ENCODE measurements around the gene MFN2.

DNA sequence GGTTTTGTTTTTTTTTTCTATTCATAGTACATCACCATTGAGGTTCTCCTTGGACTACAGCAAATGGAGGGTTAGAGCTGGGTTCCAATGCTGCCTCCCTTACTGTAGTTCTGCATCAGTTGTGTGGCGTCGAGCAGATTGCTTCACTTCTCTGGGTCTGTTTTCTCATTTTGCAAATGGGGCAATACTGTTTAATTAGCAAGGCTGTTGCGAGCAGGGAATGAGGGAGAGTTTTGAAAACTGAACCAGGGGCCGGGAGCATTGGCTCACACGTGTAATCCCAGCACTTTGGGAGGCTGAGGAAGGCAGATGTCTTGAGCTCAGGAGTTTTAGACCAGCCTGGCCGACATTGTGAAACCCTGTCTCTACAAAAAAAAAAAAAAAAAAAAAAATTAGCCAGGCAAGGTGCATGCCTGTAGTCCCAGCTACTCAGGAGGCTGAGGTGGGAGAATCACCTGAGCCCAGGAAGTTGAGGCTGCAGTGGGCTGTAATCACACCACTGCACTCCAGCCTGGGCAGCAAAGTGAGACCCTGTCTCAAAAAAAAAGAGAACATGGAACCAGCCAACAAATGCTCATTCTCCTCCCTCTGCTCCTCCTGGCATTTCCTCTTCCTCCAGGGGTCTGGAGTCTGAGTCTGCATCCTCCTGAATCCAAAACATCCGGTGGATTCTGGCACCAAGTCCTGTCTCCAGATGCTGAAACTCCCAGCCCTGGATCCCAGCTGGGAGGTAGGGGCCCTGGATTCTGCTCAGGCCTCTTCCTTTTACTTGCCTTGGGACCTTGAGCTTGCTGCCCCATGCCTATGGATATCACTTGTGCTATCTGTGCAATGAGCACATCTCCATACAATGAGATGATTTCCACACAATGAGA lies 49.4 kb upstream of the MFN2 start:
- TF ChIP-seq POLR2A (IDR thresholded peaks at IDR 0.05): no peak
- TF ChIP-seq, protein P1, sequence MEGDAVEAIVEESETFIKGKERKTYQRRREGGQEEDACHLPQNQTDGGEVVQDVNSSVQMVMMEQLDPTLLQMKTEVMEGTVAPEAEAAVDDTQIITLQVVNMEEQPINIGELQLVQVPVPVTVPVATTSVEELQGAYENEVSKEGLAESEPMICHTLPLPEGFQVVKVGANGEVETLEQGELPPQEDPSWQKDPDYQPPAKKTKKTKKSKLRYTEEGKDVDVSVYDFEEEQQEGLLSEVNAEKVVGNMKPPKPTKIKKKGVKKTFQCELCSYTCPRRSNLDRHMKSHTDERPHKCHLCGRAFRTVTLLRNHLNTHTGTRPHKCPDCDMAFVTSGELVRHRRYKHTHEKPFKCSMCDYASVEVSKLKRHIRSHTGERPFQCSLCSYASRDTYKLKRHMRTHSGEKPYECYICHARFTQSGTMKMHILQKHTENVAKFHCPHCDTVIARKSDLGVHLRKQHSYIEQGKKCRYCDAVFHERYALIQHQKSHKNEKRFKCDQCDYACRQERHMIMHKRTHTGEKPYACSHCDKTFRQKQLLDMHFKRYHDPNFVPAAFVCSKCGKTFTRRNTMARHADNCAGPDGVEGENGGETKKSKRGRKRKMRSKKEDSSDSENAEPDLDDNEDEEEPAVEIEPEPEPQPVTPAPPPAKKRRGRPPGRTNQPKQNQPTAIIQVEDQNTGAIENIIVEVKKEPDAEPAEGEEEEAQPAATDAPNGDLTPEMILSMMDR (IDR thresholded peaks at IDR 0.05): no peak
